Progenitor cell of endocrine pancreas (in vitro differentiated cells): ENCODE measurements around the gene KRIT1. TPM values are rescaled to one million over a fixed set of nuclear protein-coding genes. Genes with fewer than 3 reads are reported as not detected.
A peak's percentile ranks its signal among the peaks of the same experiment; 100 is the strongest.

Experiments used
- DNase-seq: peaks from one replicate; pipeline ENCODE4 v3.0.0; 2021; ENCODE audit warnings: low spot score; ENCODE audit not compliant: unreplicated experiment
- H3K27ac Mint-ChIP-seq: 2 replicates; pipeline ENCODE4 v1.8.0; 2021; ENCODE audit warnings: mild to moderate bottlenecking, moderate library complexity, mixed read lengths
- H3K27me3 Mint-ChIP-seq: 2 replicates; pipeline ENCODE4 v1.8.0; 2021; ENCODE audit warnings: mixed read lengths
- H3K36me3 Mint-ChIP-seq: 2 replicates; pipeline ENCODE4 v1.8.0; 2022; ENCODE audit warnings: mixed read lengths; ENCODE audit not compliant: insufficient read depth
- H3K4me1 Mint-ChIP-seq: 2 replicates; pipeline ENCODE4 v1.8.0; 2021; ENCODE audit warnings: low read depth, mixed read lengths
- H3K4me3 Mint-ChIP-seq: 2 replicates; pipeline ENCODE4 v1.8.0; 2021; ENCODE audit warnings: low read depth, mild to moderate bottlenecking, moderate library complexity, mixed read lengths
- H3K9me3 Mint-ChIP-seq: 2 replicates; pipeline ENCODE4 v1.8.0; 2021; ENCODE audit warnings: low read depth, mixed read lengths
- total RNA-seq: library from RNA; stranded (reverse); gene quantifications from 2 replicates; pipeline ENCODE4 v1.2.1, GENCODE V29; 2021
- TF ChIP-seq, protein P1 (sequence below): fragments of 200-600 bp; sonication (generic); IDR thresholded peaks from one replicate; pipeline ENCODE4 v1.5.0; 2021; ENCODE audit warnings: antibody characterized with exemption, mild to moderate bottlenecking; ENCODE audit not compliant: unreplicated experiment

Gene KRIT1
- total RNA-seq, 1 donor from 2014 or later = 49.0 TPM

DNA sequence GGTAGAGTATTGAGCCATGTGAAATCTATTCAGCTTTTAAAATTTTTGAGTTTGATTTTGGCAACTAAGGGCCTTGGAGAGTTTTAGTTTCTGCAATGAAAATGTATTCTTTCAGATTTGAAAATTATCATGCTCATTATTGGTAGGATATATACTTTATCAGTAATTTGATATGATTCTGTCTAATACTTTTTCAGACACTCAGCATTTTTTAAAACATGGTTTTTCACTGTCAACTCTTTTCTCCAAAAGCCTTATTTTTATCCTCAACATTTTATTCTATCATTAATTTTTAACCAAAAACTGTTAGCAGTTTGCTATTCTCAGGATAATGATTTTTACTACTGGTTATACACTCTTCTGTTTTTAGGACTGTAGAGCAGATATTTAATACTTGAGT, 4.9 kb upstream of the KRIT1 start:
- H3K9me3 Mint-ChIP-seq = peaks cover 10% of the 10 kb centered on the region
- peaks cover 11% of the 10 kb centered on the region for H3K36me3 Mint-ChIP-seq
- H3K27me3 Mint-ChIP-seq = no peaks in the 10 kb centered on the region
- no peak for DNase-seq
- H3K4me1 Mint-ChIP-seq = peaks cover 17% of the 10 kb centered on the region
- no peak overlapping the region for H3K27ac Mint-ChIP-seq
- TF ChIP-seq, protein P1, sequence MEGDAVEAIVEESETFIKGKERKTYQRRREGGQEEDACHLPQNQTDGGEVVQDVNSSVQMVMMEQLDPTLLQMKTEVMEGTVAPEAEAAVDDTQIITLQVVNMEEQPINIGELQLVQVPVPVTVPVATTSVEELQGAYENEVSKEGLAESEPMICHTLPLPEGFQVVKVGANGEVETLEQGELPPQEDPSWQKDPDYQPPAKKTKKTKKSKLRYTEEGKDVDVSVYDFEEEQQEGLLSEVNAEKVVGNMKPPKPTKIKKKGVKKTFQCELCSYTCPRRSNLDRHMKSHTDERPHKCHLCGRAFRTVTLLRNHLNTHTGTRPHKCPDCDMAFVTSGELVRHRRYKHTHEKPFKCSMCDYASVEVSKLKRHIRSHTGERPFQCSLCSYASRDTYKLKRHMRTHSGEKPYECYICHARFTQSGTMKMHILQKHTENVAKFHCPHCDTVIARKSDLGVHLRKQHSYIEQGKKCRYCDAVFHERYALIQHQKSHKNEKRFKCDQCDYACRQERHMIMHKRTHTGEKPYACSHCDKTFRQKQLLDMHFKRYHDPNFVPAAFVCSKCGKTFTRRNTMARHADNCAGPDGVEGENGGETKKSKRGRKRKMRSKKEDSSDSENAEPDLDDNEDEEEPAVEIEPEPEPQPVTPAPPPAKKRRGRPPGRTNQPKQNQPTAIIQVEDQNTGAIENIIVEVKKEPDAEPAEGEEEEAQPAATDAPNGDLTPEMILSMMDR = no peak
- H3K4me3 Mint-ChIP-seq = no peak overlapping the region

GRCh38 chr7:92246360-92247101, 817 bp upstream of the KRIT1 start:
- Mint-ChIP-seq H3K9me3 (no peaks in the 10 kb centered on the region), H3K4me1 (peaks cover 36% of the 10 kb centered on the region), H3K27me3 (no peaks in the 10 kb centered on the region), H3K36me3 (no peaks in the 10 kb centered on the region), H3K4me3 (peak overlapping the region; percentile 98), H3K27ac (peak overlapping the region; percentile 95)
- peak; percentile 14 for DNase-seq
- TF ChIP-seq, protein P1 = no peak

GRCh38 chr7:92244808-92245486, 767 bp downstream of the KRIT1 start:
- TF ChIP-seq, protein P1 = no peak
- peaks cover 36% of the 10 kb centered on the region for H3K4me1 Mint-ChIP-seq
- H3K27me3 Mint-ChIP-seq = no peaks in the 10 kb centered on the region
- H3K36me3 Mint-ChIP-seq = peaks cover 2% of the 10 kb centered on the region
- DNase-seq = no peak
- no peaks in the 10 kb centered on the region for H3K9me3 Mint-ChIP-seq
- peak overlapping the region; percentile 100 for H3K27ac Mint-ChIP-seq
- peak overlapping the region; percentile 98 for H3K4me3 Mint-ChIP-seq

DNA sequence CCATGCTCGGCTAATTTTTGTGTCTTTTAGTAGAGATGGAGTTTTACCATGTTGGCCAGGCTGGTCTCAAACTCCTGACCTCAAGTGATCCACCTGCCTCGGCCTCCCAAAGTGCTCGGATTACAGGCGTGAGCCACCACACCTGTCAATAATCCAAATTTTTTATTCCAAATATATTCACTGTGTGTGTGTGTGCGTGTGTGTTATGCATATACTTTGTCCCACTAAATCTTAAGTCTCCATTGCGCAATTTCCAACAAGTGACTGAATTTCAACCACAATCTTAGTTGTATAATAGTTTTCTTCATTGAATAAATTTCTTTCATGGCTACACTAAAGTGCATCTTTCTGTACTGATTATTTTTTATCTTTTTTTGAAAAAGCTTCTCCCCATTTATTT, 2.7 kb downstream of the KRIT1 start:
- no peak for DNase-seq
- Mint-ChIP-seq H3K27me3 (no peaks in the 10 kb centered on the region), H3K4me1 (peaks cover 32% of the 10 kb centered on the region), H3K9me3 (no peaks in the 10 kb centered on the region), H3K4me3 (no peak overlapping the region), H3K36me3 (peaks cover 5% of the 10 kb centered on the region), H3K27ac (no peak overlapping the region)
- TF ChIP-seq, protein P1 = no peak

DNA sequence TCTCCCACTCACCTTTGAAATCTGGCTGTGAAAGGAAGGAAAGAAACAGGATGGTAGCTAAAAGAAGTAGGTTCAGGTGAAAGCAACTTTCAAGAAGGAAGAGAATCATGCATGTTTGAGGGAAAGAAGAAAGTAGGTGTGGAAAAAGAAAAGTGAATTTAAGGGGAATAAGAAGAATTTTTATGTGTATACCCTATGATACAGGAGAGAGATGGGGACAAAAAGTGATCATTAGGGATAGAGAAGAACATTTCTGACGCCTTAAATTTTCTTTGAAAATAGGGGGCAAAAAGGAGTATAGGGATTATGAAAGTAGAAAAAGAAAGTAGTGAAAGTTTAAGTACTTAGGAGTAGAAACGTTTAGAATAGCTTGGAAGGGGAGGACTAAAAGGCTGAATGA, 15.2 kb downstream of the KRIT1 start:
- DNase-seq = no peak
- Mint-ChIP-seq H3K36me3 (peaks cover 44% of the 10 kb centered on the region), H3K9me3 (no peaks in the 10 kb centered on the region), H3K27ac (no peak overlapping the region), H3K27me3 (no peaks in the 10 kb centered on the region), H3K4me1 (no peaks in the 10 kb centered on the region), H3K4me3 (no peak overlapping the region)
- TF ChIP-seq, protein P1 = no peak
